Measurements from ENCODE around the gene ZPLD1.

The ZPLD1 gene

GRCh38 chr3:102434715-102435114 lies at the start of gene ZPLD1:
ZPLD1 (plus strand) TSS chr3:102435015; CDS start chr3:102438488, 3,473 bp downstream.
- Histone ChIP-seq H3K27me3 (ENCODE audit: control insufficient read depth in 1 of 2, insufficient read depth in 2 of 2, low read length in 2 of 2) (no peaks in the 10 kb centered on the region), H3K27ac (ENCODE audit: low read depth, low read length) (no peak within 1 kb of the TSS), H3K9ac (ENCODE audit: low read depth in 1 of 2, low read length in 2 of 2) (no peak within 1 kb of the TSS), H3K4me1 (ENCODE audit: control insufficient read depth in 1 of 2, insufficient read depth in 2 of 2, low read length in 2 of 2) (no peaks in the 10 kb centered on the region), H3K9me3 (ENCODE audit: control insufficient read depth in 1 of 2, low read length in 2 of 2) (no peaks in the 10 kb centered on the region), H3K4me3 (ENCODE audit: low read depth in 1 of 2, low read length in 2 of 2) (no peak within 1 kb of the TSS), H3K36me3 (ENCODE audit: control insufficient read depth in 1 of 2, insufficient read depth in 2 of 2, low read length in 2 of 2) (no peaks in the 10 kb centered on the region)

DNA sequence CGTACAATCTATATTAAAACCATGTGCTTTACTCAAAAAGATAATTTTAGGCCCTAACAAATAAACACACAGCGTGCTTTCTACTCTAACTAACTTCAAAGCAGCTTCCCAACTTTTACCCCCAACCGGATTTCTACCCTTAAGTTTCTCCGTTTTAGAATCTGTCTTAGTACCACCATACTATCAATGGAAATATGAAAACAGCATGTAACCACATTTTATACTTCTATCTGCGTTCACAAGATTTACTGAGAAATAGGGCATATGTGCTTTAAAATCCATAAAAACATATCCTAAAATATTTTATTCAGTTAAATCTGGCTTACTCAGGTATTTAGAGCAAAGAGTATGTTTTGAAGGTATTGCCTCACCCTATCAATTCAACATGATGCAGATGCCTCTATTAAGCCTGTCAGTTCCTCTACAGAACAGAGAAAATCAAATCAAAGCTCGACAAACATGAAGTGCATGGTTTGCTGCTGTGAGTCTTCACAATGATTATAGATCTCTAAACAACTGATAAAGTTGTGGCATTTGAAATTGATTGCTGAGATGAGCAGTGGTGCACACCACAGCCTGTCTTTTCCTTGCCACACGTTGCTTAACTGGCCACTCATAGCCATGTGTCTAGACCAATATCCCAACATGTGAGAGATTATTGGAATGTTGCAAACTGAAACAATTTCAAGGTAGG lies 44.5 kb upstream of the ZPLD1 start:
- Histone ChIP-seq H3K9ac (ENCODE audit: low read depth in 1 of 2, low read length in 2 of 2) (no peak overlapping the region), H3K27me3 (ENCODE audit: control insufficient read depth in 1 of 2, insufficient read depth in 2 of 2, low read length in 2 of 2) (no peaks in the 10 kb centered on the region), H3K4me3 (ENCODE audit: low read depth in 1 of 2, low read length in 2 of 2) (no peak overlapping the region), H3K27ac (ENCODE audit: low read depth, low read length) (no peak overlapping the region), H3K36me3 (ENCODE audit: control insufficient read depth in 1 of 2, insufficient read depth in 2 of 2, low read length in 2 of 2) (no peaks in the 10 kb centered on the region), H3K9me3 (ENCODE audit: control insufficient read depth in 1 of 2, low read length in 2 of 2) (no peaks in the 10 kb centered on the region), H3K4me1 (ENCODE audit: control insufficient read depth in 1 of 2, insufficient read depth in 2 of 2, low read length in 2 of 2) (no peaks in the 10 kb centered on the region)

GRCh38 chr3:102390916-102391315 lies 43.9 kb upstream of the ZPLD1 start:
- H3K36me3 ChIP-seq (ENCODE audit: control insufficient read depth in 1 of 2, insufficient read depth in 2 of 2, low read length in 2 of 2) = no peaks in the 10 kb centered on the region
- H3K27me3 ChIP-seq (ENCODE audit: control insufficient read depth in 1 of 2, insufficient read depth in 2 of 2, low read length in 2 of 2) = no peaks in the 10 kb centered on the region
- H3K4me1 ChIP-seq (ENCODE audit: control insufficient read depth in 1 of 2, insufficient read depth in 2 of 2, low read length in 2 of 2) = no peaks in the 10 kb centered on the region
- H3K9me3 ChIP-seq (ENCODE audit: control insufficient read depth in 1 of 2, low read length in 2 of 2) = no peaks in the 10 kb centered on the region
- no peak overlapping the region for H3K9ac ChIP-seq (ENCODE audit: low read depth in 1 of 2, low read length in 2 of 2)
- no peak overlapping the region for H3K4me3 ChIP-seq (ENCODE audit: low read depth in 1 of 2, low read length in 2 of 2)
- no peak overlapping the region for H3K27ac ChIP-seq (ENCODE audit: low read depth, low read length)

DNA sequence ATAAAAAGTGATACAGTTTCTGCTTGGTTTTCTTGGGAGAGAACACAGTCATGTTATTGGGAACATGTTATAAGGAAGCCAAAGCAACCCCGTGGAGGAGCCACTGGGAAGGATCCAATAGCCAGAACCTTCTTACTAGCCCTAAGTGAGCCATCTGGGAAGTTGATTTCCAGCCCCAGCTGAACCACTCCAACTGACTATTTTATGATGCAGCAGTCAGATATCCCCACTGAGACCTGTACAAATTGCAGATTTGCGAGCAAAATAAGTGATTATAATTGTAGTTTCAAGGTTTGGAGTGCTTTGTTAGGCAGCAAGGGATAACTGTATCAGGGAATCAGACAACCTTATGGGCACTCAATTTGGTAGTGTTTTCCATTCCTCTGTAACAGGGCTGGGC lies 43.3 kb upstream of the ZPLD1 start:
- Histone ChIP-seq H3K27ac (ENCODE audit: low read depth, low read length) (no peak overlapping the region), H3K9ac (ENCODE audit: low read depth in 1 of 2, low read length in 2 of 2) (no peak overlapping the region), H3K4me3 (ENCODE audit: low read depth in 1 of 2, low read length in 2 of 2) (no peak overlapping the region), H3K27me3 (ENCODE audit: control insufficient read depth in 1 of 2, insufficient read depth in 2 of 2, low read length in 2 of 2) (no peaks in the 10 kb centered on the region), H3K4me1 (ENCODE audit: control insufficient read depth in 1 of 2, insufficient read depth in 2 of 2, low read length in 2 of 2) (no peaks in the 10 kb centered on the region), H3K36me3 (ENCODE audit: control insufficient read depth in 1 of 2, insufficient read depth in 2 of 2, low read length in 2 of 2) (no peaks in the 10 kb centered on the region), H3K9me3 (ENCODE audit: control insufficient read depth in 1 of 2, low read length in 2 of 2) (no peaks in the 10 kb centered on the region)

DNA sequence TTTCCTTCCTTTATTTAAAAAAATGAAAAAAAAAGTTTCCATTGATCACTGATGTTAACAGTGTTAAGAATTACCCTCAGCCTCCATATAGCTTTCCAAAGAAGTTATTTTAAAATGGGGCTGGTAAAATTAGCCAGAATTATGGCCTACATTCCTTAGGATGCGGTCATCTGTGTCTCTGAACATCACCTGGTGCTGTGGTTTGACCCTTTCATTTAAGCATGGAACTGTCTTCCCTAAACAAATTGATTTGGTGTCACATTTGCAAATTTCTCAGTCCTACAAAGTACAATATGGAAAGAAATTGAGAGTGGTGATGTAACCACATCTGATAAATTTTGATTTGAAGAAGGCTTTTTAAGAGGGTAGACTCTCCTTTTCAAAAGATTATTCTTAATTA lies 40.3 kb upstream of the ZPLD1 start:
- Histone ChIP-seq H3K4me1 (ENCODE audit: control insufficient read depth in 1 of 2, insufficient read depth in 2 of 2, low read length in 2 of 2) (no peaks in the 10 kb centered on the region), H3K27ac (ENCODE audit: low read depth, low read length) (no peak overlapping the region), H3K9ac (ENCODE audit: low read depth in 1 of 2, low read length in 2 of 2) (no peak overlapping the region), H3K4me3 (ENCODE audit: low read depth in 1 of 2, low read length in 2 of 2) (no peak overlapping the region), H3K36me3 (ENCODE audit: control insufficient read depth in 1 of 2, insufficient read depth in 2 of 2, low read length in 2 of 2) (no peaks in the 10 kb centered on the region), H3K27me3 (ENCODE audit: control insufficient read depth in 1 of 2, insufficient read depth in 2 of 2, low read length in 2 of 2) (no peaks in the 10 kb centered on the region), H3K9me3 (ENCODE audit: control insufficient read depth in 1 of 2, low read length in 2 of 2) (no peaks in the 10 kb centered on the region)

- Histone ChIP-seq H3K4me1 (ENCODE audit: control insufficient read depth in 1 of 2, insufficient read depth in 2 of 2, low read length in 2 of 2) (no peaks in the 10 kb centered on the region), H3K4me3 (ENCODE audit: low read depth in 1 of 2, low read length in 2 of 2) (no peak overlapping the region), H3K9ac (ENCODE audit: low read depth in 1 of 2, low read length in 2 of 2) (no peak overlapping the region), H3K27ac (ENCODE audit: low read depth, low read length) (no peak overlapping the region), H3K36me3 (ENCODE audit: control insufficient read depth in 1 of 2, insufficient read depth in 2 of 2, low read length in 2 of 2) (no peaks in the 10 kb centered on the region), H3K27me3 (ENCODE audit: control insufficient read depth in 1 of 2, insufficient read depth in 2 of 2, low read length in 2 of 2) (no peaks in the 10 kb centered on the region), H3K9me3 (ENCODE audit: control insufficient read depth in 1 of 2, low read length in 2 of 2) (no peaks in the 10 kb centered on the region)
These were observed 36.6 kb upstream of the ZPLD1 start for GRCh38 chr3:102398176-102398575.

- Histone ChIP-seq H3K4me1 (ENCODE audit: control insufficient read depth in 1 of 2, insufficient read depth in 2 of 2, low read length in 2 of 2) (no peaks in the 10 kb centered on the region), H3K4me3 (ENCODE audit: low read depth in 1 of 2, low read length in 2 of 2) (no peak overlapping the region), H3K27me3 (ENCODE audit: control insufficient read depth in 1 of 2, insufficient read depth in 2 of 2, low read length in 2 of 2) (no peaks in the 10 kb centered on the region), H3K9me3 (ENCODE audit: control insufficient read depth in 1 of 2, low read length in 2 of 2) (no peaks in the 10 kb centered on the region), H3K36me3 (ENCODE audit: control insufficient read depth in 1 of 2, insufficient read depth in 2 of 2, low read length in 2 of 2) (no peaks in the 10 kb centered on the region), H3K27ac (ENCODE audit: low read depth, low read length) (no peak overlapping the region), H3K9ac (ENCODE audit: low read depth in 1 of 2, low read length in 2 of 2) (no peak overlapping the region)
These were observed 36.1 kb upstream of the ZPLD1 start for GRCh38 chr3:102398666-102399065.

GRCh38 chr3:102400142-102400541 lies 34.7 kb upstream of the ZPLD1 start:
- Histone ChIP-seq H3K36me3 (ENCODE audit: control insufficient read depth in 1 of 2, insufficient read depth in 2 of 2, low read length in 2 of 2) (no peaks in the 10 kb centered on the region), H3K27me3 (ENCODE audit: control insufficient read depth in 1 of 2, insufficient read depth in 2 of 2, low read length in 2 of 2) (no peaks in the 10 kb centered on the region), H3K4me3 (ENCODE audit: low read depth in 1 of 2, low read length in 2 of 2) (no peak overlapping the region), H3K27ac (ENCODE audit: low read depth, low read length) (no peak overlapping the region), H3K4me1 (ENCODE audit: control insufficient read depth in 1 of 2, insufficient read depth in 2 of 2, low read length in 2 of 2) (no peaks in the 10 kb centered on the region), H3K9ac (ENCODE audit: low read depth in 1 of 2, low read length in 2 of 2) (no peak overlapping the region), H3K9me3 (ENCODE audit: control insufficient read depth in 1 of 2, low read length in 2 of 2) (no peaks in the 10 kb centered on the region)

- Histone ChIP-seq H3K27me3 (ENCODE audit: control insufficient read depth in 1 of 2, insufficient read depth in 2 of 2, low read length in 2 of 2) (no peaks in the 10 kb centered on the region), H3K9ac (ENCODE audit: low read depth in 1 of 2, low read length in 2 of 2) (no peak overlapping the region), H3K27ac (ENCODE audit: low read depth, low read length) (no peak overlapping the region), H3K36me3 (ENCODE audit: control insufficient read depth in 1 of 2, insufficient read depth in 2 of 2, low read length in 2 of 2) (no peaks in the 10 kb centered on the region), H3K4me1 (ENCODE audit: control insufficient read depth in 1 of 2, insufficient read depth in 2 of 2, low read length in 2 of 2) (no peaks in the 10 kb centered on the region), H3K4me3 (ENCODE audit: low read depth in 1 of 2, low read length in 2 of 2) (no peak overlapping the region), H3K9me3 (ENCODE audit: control insufficient read depth in 1 of 2, low read length in 2 of 2) (no peaks in the 10 kb centered on the region)
These were observed 34.0 kb upstream of the ZPLD1 start for GRCh38 chr3:102400766-102401165.

GRCh38 chr3:102410616-102411015 lies 24.2 kb upstream of the ZPLD1 start:
- Histone ChIP-seq H3K27ac (ENCODE audit: low read depth, low read length) (no peak overlapping the region), H3K4me1 (ENCODE audit: control insufficient read depth in 1 of 2, insufficient read depth in 2 of 2, low read length in 2 of 2) (peaks cover 0 to 4% of the 10 kb centered on the region in 2 donors), H3K9ac (ENCODE audit: low read depth in 1 of 2, low read length in 2 of 2) (no peak overlapping the region), H3K27me3 (ENCODE audit: control insufficient read depth in 1 of 2, insufficient read depth in 2 of 2, low read length in 2 of 2) (no peaks in the 10 kb centered on the region), H3K36me3 (ENCODE audit: control insufficient read depth in 1 of 2, insufficient read depth in 2 of 2, low read length in 2 of 2) (no peaks in the 10 kb centered on the region), H3K9me3 (ENCODE audit: control insufficient read depth in 1 of 2, low read length in 2 of 2) (no peaks in the 10 kb centered on the region), H3K4me3 (ENCODE audit: low read depth in 1 of 2, low read length in 2 of 2) (no peak overlapping the region)

DNA sequence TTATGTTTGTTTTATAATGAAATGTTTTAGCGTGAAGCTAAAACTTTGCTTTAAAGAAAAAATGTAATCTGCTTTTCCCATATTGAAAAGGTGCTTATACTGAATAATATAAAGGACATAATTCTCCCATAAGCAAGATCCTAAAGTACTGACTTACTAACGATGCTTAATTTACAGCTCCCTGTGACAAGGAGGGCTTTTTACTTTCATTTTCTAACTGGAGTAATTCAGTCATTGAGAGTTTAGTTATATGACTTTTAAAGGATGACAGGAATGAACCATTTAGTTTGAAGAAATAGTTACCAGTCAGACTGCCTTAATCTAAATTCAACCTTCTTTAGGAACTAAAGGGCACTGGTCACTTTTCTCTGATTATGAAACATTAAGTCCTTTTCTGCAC lies 19.3 kb upstream of the ZPLD1 start:
- Histone ChIP-seq H3K4me3 (ENCODE audit: low read depth in 1 of 2, low read length in 2 of 2) (peak overlapping the region; percentile 22 to 26), H3K4me1 (ENCODE audit: control insufficient read depth in 1 of 2, insufficient read depth in 2 of 2, low read length in 2 of 2) (peaks cover 0 to 4% of the 10 kb centered on the region in 2 donors), H3K27ac (ENCODE audit: low read depth, low read length) (no peak overlapping the region), H3K9me3 (ENCODE audit: control insufficient read depth in 1 of 2, low read length in 2 of 2) (no peaks in the 10 kb centered on the region), H3K27me3 (ENCODE audit: control insufficient read depth in 1 of 2, insufficient read depth in 2 of 2, low read length in 2 of 2) (no peaks in the 10 kb centered on the region), H3K36me3 (ENCODE audit: control insufficient read depth in 1 of 2, insufficient read depth in 2 of 2, low read length in 2 of 2) (no peaks in the 10 kb centered on the region), H3K9ac (ENCODE audit: low read depth in 1 of 2, low read length in 2 of 2) (no peak overlapping the region)

Data from duodenal mucosa (tissue), 2 donors.